ENCODE data around the gene PRSS53.

Gene PRSS53

GRCh38 chr16:31077024-31077423 is 11.7 kb downstream of the PRSS53 start:
- no peak for DNase-seq

GRCh38 chr16:31076319-31076718 is 12.4 kb downstream of the PRSS53 start:
- DNase-seq, result no peak

- no peak for DNase-seq
Measured at GRCh38 chr16:31074814-31075183, 13.9 kb downstream of the PRSS53 start.

- DNase-seq, result peak; percentile 99
Measured at GRCh38 chr16:31073970-31074813, 14.6 kb downstream of the PRSS53 start, which contains the start of the genes ZNF646 and ZNF668. TSS of gene ZNF646 (plus strand) at chr16:31074422. CDS start at chr16:31076325, 1,903 bp downstream. TSS of gene ZNF668 (minus strand) at chr16:31074240. CDS start at chr16:31064459, 9,781 bp downstream.

- DNase-seq, result peak; percentile 75
Measured at GRCh38 chr16:31073142-31073969, 15.4 kb downstream of the PRSS53 start.

- no peak for DNase-seq
Measured at GRCh38 chr16:31072540-31073141, 16.1 kb downstream of the PRSS53 start.

GRCh38 chr16:31071861-31072260 is 16.9 kb downstream of the PRSS53 start:
- DNase-seq, result no peak

GRCh38 chr16:31067342-31067741 is 21.4 kb downstream of the PRSS53 start:
- DNase-seq, result no peak

GRCh38 chr16:31064882-31065461 is 23.8 kb downstream of the PRSS53 start:
- no peak for DNase-seq

GRCh38 chr16:31063843-31064611 is 24.7 kb downstream of the PRSS53 start:
- DNase-seq, result no peak

- no peak for DNase-seq
Measured at GRCh38 chr16:31063495-31063842, 25.3 kb downstream of the PRSS53 start.

- no peak for DNase-seq
Measured at GRCh38 chr16:31061813-31062440, 26.8 kb downstream of the PRSS53 start.

GRCh38 chr16:31061126-31061812 is 27.5 kb downstream of the PRSS53 start:
- DNase-seq, result no peak

- DNase-seq, result no peak
Measured at GRCh38 chr16:31055613-31056012, 33.1 kb downstream of the PRSS53 start.

- DNase-seq, result no peak
Measured at GRCh38 chr16:31052114-31052513, 36.6 kb downstream of the PRSS53 start.

- no peak for DNase-seq
Measured at GRCh38 chr16:31050280-31051030, 38.3 kb downstream of the PRSS53 start.

- no peak for DNase-seq
Measured at GRCh38 chr16:31043898-31044481, 44.8 kb downstream of the PRSS53 start.

- no peak for DNase-seq
Measured at GRCh38 chr16:31043352-31043751, 45.4 kb downstream of the PRSS53 start.

- DNase-seq, result no peak
Measured at GRCh38 chr16:31042866-31043265, 45.9 kb downstream of the PRSS53 start.

- no peak for DNase-seq
Measured at GRCh38 chr16:31038993-31039392, 49.8 kb downstream of the PRSS53 start.
